ENCODE data around the gene ZBTB21. TPM values are rescaled to one million over a fixed set of nuclear protein-coding genes. Genes with fewer than 3 reads are reported as not detected.

ZBTB21 gene
- total RNA-seq, 1 experiment from 2014 or later = 18.1 TPM

DNA sequence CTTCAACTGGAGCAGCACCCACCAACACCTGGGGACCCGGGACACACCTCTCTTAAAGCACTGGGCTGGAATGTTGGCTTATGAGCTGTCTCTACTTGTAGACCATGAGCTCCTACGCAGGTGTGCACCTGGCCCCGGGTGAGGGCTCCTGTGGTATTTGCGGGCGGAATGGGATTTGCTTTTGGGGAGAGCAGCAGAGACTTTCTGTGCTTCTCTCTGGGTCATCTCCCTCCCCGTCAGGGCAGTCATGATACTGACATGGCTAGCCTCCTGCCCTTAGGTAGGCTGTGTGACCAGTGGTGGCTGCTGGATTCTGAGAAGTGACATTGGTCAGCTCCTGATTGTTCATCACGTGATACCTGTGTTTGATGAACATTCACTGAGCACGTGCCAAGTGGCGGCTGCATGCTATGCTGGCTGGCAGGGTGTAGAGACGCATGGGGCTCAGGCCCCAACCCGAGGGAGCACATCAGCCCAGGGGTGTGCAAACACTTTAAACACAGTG lies 9.0 kb upstream of the ZBTB21 start:
- H3K27me3 Mint-ChIP-seq (ENCODE audit: low read depth) = peaks cover 30% of the 10 kb centered on the region
- H4K91ac ChIP-seq (ENCODE audit: insufficient read length, low read depth, low read length) = no peak overlapping the region
- no peak overlapping the region for H2AFZ ChIP-seq (ENCODE audit: low read length)
- H3K79me1 ChIP-seq (ENCODE audit: insufficient read depth, low read depth, low read length, poor library complexity, severe bottlenecking) = no peaks in the 10 kb centered on the region
- peaks cover 13 to 25% of the 10 kb centered on the region in 2 experiments for H3K4me1 Mint-ChIP-seq
- H3K9me3 ChIP-seq (ENCODE audit: control insufficient read depth, low read depth, low read length) = no peaks in the 10 kb centered on the region
- H2AK5ac ChIP-seq (ENCODE audit: insufficient read length, low read length) = no peak overlapping the region
- peaks cover 3% of the 10 kb centered on the region in 2 experiments; a peak in 2 of 5 replicates for H3K9me3 Mint-ChIP-seq
- H3K36me3 Mint-ChIP-seq (ENCODE audit: insufficient read depth in 1 of 3, low read depth in 3 of 3) = no peaks in the 10 kb centered on the region
- no peak overlapping the region for H4K5ac ChIP-seq (ENCODE audit: insufficient read length, low read depth, low read length)
- no peak overlapping the region for H4K8ac ChIP-seq (replicated peaks; ENCODE audit: insufficient read length, low read depth, low read length)
- no peak overlapping the region for H3K9ac ChIP-seq (ENCODE audit: extremely low read depth, insufficient read length, low read length)
- no peak for TF ChIP-seq CTCF (conservative IDR thresholded peaks at IDR 0.05)
- no peak overlapping the region for H3K23ac ChIP-seq (ENCODE audit: insufficient read length, low read depth, low read length)
- WGBS (ENCODE audit: extremely low coverage, insufficient read length, low lambda C conversion rate) = no CpG with 5 or more reads among the region's 11 CpGs
- no peak overlapping the region for H2BK12ac ChIP-seq (ENCODE audit: insufficient read length, low read depth, low read length)
- no peak overlapping the region for H2BK5ac ChIP-seq (ENCODE audit: insufficient read length, low read length)
- no peak overlapping the region for H3K18ac ChIP-seq (ENCODE audit: insufficient read length, low read depth, low read length)
- H3K56ac ChIP-seq (ENCODE audit: insufficient read length, low read depth, low read length) = no peak overlapping the region
- H3T11ph ChIP-seq (ENCODE audit: low read length) = no peak overlapping the region
- no peak overlapping the region for H3K14ac ChIP-seq (ENCODE audit: insufficient read depth, low read length)
- no peaks in the 10 kb centered on the region for H3K27me3 ChIP-seq (ENCODE audit: insufficient read depth, low read length)
- no peak overlapping the region for H3K27ac ChIP-seq (ENCODE audit: insufficient read length, low read depth, low read length)
- no peak for DNase-seq
- H3K23me2 ChIP-seq (ENCODE audit: insufficient read length, low read depth, low read length, poor library complexity, severe bottlenecking) = no peaks in the 10 kb centered on the region
- no peaks in the 10 kb centered on the region for H4K20me1 ChIP-seq (ENCODE audit: control insufficient read depth, insufficient read depth, insufficient read length)
- H3K4me1 ChIP-seq (ENCODE audit: insufficient read depth, low read length) = no peaks in the 10 kb centered on the region; the same call in 1 of the 2 replicates
- no peak overlapping the region for H2BK20ac ChIP-seq (ENCODE audit: low read depth, low read length, poor library complexity, severe bottlenecking)
- H2BK15ac ChIP-seq (ENCODE audit: low read depth, low read length) = no peak overlapping the region
- no peak overlapping the region for H3K4ac ChIP-seq (ENCODE audit: low read depth, low read length)
- H3K4me3 Mint-ChIP-seq = no peak overlapping the region
- H3K4me2 ChIP-seq (ENCODE audit: insufficient read depth, insufficient read length, low read length) = no peak overlapping the region
- no peak overlapping the region for H2BK120ac ChIP-seq (ENCODE audit: low read depth, low read length, poor library complexity, severe bottlenecking)
- no peak overlapping the region for H3K27ac Mint-ChIP-seq
- H3K79me2 ChIP-seq (ENCODE audit: insufficient read depth, low read length) = no peaks in the 10 kb centered on the region
